GM04503 (cell line): ENCODE results near the gene MUC21.
"Not testable (repeated sequence)": the region's sequence is repeated elsewhere in the genome, so short reads cannot be mapped to it uniquely, and the experiment has no call there.

Experiments
- DNase-seq: peaks from one replicate; pipeline ENCODE4 v3.0.0-alpha.2; 2012; ENCODE audit warnings: low read depth

The MUC21 gene

DNA sequence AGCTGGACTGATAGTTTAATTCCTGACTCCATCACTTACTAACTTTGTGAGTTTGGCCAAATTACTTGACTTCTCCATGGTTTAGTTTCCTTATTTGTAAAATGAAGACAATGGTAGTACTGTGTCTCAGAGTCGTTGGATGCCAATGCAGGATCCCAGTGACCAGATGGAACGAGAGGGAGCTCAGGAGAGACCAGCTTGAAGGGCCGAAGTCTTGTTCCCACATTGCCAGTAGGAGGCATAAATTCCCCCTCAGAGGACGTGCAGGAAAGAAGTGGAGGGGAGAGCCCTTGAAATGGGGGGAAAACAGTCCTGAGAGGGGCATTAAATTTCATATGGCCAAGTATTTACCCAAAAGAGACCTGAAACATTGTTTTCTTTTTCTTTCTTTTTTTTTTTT is 24.6 kb downstream of the MUC21 start:
- no peak for DNase-seq

DNA sequence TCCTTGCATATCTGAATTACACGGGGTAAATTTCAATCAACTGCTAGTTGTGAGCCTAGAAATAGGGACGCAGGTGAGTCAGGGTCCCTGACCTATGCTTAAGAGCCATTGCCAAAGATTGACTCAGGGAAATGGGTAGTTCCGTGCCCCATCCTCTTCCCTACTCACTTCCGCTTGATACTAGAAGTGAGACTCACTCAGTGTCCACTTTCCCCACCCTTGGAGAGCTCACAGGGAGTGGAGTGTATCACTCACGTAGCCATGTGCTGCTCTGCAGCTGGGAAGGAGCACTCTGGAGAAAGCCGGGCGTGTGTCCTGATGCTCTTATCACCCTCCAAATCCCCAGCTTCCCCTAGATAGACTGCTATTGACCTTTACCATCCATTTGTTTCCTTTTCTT is 26.2 kb downstream of the MUC21 start:
- no peak for DNase-seq

DNA sequence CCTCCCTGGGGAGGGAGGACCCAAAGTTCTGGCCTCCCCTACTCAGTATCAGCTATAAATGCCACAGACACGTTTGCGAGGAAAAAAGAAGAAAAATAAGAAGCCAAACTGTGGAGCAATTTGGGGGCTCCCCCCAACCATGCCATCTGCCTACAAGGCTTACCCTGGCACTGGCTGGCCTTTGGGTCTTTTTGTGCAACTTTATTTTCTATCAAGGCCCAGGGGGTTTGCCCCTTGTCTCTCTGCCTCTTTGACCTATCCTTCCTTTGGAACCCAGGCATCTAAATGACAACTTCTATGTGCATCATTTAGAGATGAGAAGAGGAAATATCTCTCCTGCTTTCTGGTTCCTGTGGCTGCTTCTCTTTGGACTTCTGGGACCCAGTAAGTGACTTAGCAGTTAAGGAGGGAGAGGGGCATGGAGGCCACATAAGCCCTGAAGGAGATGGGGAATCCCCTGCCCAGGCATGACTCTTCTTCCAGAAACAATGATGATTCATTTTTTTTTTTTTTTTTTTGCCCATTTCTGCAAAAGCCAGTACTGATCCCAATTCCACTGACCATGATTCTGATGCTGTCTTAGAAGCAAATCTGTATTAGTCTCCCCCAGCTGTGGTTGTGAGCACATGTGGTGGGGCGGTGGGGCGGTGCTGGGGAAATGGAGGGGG is 27.0 kb downstream of the MUC21 start, which contains the start of gene MUC22:
MUC22 (plus strand) TSS at position 82 of the 668 bp plus-strand sequence; CDS start at position 315, 233 bp downstream.
- DNase-seq = peak; percentile 9

- DNase-seq = no peak
These were observed 27.6 kb downstream of the MUC21 start for GRCh38 chr6:31011153-31011552.

DNA sequence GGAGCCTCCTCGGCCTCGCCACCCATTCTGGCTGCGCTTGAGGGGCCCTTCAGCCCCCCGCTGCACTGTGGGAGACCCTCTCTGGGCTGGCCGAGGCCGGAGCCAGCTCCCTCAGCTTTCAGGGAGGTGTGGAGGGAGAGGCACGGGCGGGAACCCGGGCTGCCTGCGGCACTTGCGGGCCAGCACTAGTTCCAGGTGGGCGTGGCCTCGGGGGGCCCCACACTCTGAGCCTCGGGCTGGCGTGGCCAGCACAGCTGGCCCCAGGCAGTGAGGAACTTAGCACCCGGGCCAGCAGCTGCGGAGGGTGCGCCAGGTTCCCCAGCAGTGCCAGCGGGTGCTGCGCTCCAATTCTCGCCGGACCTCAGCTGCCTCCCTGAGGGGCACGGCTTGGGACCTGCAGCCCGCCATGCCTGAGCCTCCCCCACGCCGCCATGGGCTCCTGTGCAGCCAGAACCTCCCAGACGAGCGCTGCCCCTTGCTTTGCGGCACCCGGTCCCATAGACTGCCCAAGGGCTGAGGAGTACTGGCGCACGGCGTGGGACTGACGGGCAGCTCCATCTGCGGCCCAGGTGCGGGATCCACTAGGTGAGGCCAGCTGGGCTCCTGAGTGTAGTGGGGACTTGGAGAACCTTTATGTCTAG is 33.3 kb downstream of the MUC21 start:
- DNase-seq = no peak

GRCh38 chr6:31017436-31017835 is 33.9 kb downstream of the MUC21 start:
- DNase-seq = not testable (repeated sequence)

DNA sequence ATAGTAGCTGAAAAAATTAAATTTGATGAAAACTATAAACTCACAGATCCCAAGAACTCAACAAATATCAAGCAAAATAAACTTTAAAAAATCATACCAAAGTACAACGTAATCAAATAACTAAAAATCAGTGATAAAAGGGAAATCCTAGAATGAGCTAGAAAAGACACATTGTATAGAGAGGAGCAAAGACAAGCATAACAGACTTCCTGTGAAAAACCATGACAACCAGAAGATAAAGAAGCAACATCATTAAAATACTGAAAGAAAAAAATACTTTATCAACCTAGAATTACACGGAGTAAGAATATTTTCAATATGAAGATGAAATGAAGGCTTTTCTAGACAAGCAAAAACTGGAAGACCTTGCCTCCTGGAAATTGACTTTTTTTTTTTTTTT is 36.5 kb downstream of the MUC21 start:
- DNase-seq = no peak

- not testable (repeated sequence) for DNase-seq
These were observed 37.2 kb downstream of the MUC21 start for GRCh38 chr6:31020631-31021255.

DNA sequence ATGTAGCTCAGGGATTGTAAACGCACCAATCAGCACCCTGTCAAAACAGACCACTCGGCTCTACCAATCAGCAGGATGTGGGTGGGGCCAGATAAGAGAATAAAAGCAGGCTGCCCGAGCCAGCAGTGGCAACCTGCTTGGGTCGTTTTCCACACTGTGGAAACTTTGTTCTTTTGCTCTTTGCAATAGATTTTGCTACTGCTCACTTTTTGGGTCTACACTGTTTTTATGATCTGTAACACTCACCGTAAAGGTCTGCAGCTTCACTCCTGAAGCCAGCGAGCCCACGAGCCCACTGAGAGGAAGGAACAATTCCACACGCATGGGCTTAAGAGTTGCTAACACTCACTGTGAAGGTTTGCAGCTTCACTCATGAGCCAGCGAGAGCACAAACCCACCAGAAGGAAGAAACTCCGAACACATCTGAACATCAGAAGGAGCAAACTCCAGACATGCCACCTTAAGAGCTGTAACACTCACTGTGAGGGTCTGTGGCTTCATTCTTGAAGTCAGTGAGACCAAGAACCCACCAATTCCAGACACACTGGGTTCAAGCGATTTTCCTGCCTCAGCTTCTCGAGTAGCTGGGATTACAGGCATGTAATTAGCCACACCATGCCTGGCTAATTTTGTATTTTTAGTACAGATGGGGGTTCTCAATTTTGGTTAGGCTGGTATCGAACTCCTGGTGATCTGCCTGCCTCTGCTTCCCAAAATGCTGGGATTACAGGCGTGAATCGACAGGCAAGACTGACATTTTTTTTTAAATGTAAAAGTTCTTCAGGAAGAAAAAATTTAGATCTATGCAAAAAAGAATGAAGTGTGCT is 38.4 kb downstream of the MUC21 start:
- not testable (repeated sequence) for DNase-seq

DNA sequence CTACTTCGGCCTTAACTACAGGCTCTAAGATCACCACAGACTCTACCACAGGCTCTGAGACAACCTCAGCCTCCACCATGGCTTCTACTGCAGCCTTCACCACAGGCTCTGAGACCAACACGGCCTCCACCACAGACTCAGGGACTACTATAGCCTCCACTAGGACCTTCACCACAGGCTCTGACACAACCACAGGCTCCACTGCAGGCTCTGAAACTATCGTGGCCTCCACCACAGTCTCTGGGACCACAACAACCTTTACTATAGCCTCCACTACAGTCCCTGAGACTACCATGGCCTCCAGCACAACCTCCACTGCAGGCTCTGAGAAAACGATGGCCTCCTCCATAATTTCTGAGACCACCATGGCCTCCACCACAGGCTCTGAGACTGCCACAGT is 42.1 kb downstream of the MUC21 start:
- no peak for DNase-seq

GRCh38 chr6:31031095-31031494 is 47.6 kb downstream of the MUC21 start:
- no peak for DNase-seq

- DNase-seq = no peak
These were observed 49.6 kb downstream of the MUC21 start for GRCh38 chr6:31033075-31033474.

DNA sequence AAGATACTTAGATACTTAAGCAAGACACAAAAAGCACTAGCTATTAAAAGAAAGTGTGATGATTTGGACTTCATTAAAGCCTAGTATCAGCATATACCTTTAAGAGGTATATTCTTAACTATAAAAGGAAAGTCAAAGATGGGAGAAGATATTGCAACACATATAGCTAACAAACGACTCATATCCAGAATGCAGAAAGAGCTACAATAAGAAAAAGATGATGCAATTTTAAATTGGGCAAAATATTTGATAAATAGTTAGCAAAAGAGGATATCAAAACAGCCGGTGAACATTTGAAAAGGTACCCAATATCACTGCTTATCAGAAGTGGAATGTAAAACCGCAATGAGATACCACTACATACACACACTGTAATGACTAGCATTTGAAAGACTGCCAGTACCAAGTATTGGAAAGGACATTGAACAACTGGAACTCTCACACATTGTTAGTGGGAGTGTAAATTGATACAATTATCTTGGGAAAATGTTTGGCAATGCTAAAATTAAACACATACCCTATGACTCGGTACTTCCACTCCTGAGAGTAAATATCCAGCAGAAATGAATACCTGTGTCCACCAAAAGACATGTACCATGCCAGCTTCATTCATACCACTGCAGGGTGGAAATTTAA is 52.5 kb downstream of the MUC21 start:
- no peak for DNase-seq

DNA sequence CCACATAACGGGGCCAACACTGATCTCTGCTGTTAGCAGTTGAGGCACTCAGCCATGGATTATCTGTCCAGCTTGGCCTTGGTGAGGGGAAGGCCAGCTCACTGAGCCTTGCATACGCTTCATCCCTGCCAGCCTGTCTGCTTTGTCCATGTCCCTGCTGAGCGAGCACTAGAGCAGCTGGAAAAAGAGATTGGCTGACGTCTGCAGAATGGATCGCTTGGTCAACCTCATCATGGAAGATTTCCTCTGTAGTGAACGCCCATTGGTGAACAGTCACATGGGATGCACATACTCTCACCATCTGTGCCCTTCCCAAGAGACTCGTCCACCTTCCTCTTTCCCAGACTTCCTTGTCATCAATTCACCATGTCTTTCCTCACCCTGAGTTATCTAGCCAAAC is 53.7 kb downstream of the MUC21 start:
- DNase-seq = peak; percentile 62

GRCh38 chr6:31037682-31038081 is 54.2 kb downstream of the MUC21 start:
- DNase-seq = peak; percentile 58

- DNase-seq = no peak
These were observed 55.0 kb downstream of the MUC21 start for GRCh38 chr6:31038559-31038958.
